RWPE2 (cell line): Measurements from ENCODE around the gene WDR88.

Source experiments
- ATAC-seq: fragments of 200-7000 bp; cut with Tn5 transposase; 3 replicates; pipeline ENCODE4 v1.9.1; 2021; ENCODE audit warnings: low read depth
- DNase-seq: peaks from one replicate; pipeline ENCODE4 v3.0.0-alpha.2; 2020; ENCODE audit warnings: low spot score
- H3K27ac ChIP-seq: fragments of 450-650 bp; 2 replicates; pipeline ENCODE4 v1.5.1; 2017; ENCODE audit warnings: mild to moderate bottlenecking; ENCODE audit not compliant: poor library complexity, severe bottlenecking
- H3K27me3 ChIP-seq: fragments of 250-450 bp; sonication (Bioruptor Pico); 2 replicates; pipeline ENCODE4 v1.5.1; 2021; ENCODE audit warnings: mild to moderate bottlenecking, moderate library complexity; ENCODE audit not compliant: insufficient read depth, poor library complexity, severe bottlenecking
- H3K36me3 ChIP-seq: fragments of 250-450 bp; sonication (Bioruptor Pico); 2 replicates; pipeline ENCODE4 v1.5.1; 2020; ENCODE audit warnings: low read depth, mild to moderate bottlenecking, moderate library complexity
- H3K4me1 ChIP-seq: fragments of 250-450 bp; sonication (Bioruptor Pico); 2 replicates; pipeline ENCODE4 v1.5.1; 2021; ENCODE audit warnings: mild to moderate bottlenecking, moderate library complexity; ENCODE audit not compliant: insufficient read depth, poor library complexity, severe bottlenecking
- H3K4me3 ChIP-seq: fragments of 250-450 bp; sonication (Bioruptor Pico); 2 replicates; pipeline ENCODE4 v1.5.1; 2021; ENCODE audit warnings: mild to moderate bottlenecking, moderate library complexity; ENCODE audit not compliant: severe bottlenecking
- H3K9me3 ChIP-seq: fragments of 250-450 bp; sonication (Bioruptor Pico); 2 replicates; pipeline ENCODE4 v1.5.1; 2021; ENCODE audit warnings: mild to moderate bottlenecking, moderate library complexity; ENCODE audit not compliant: severe bottlenecking
- TF ChIP-seq, protein P1 (sequence below): fragments of 450-650 bp; IDR thresholded peaks from one replicate; pipeline ENCODE4 v1.5.1; 2017; ENCODE audit warnings: mild to moderate bottlenecking, moderate library complexity; ENCODE audit not compliant: poor library complexity, severe bottlenecking

WDR88 gene

DNA sequence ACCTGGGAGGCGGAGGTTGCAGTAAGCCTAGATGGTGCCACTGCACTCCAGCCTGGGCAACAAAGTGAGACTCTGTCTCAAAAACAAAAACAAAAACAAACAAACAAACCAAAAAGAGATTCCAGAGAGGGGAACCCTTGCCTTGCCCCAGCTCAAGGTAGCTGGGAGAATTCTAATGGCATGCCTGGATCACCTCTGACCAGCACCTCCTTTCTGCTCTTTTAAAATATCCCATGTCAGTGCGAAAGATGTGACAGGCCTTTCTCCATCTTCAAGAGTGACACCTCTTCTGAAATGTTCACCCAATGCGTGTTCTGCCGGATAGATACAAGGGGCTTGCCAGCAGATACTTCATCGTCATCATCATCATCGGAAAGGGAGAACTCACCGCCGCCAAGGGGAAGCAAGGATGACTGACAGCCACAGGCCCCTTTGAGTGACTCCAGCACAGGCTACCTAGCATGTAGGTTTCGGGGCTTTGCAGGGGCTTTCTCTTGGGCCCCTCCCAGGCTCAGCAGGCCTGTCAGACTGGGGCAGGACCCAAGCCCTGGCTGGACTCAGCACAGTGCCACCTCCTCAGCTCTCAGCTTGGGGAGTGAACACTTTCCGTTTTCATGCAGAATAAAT, 43.4 kb downstream of the WDR88 start:
- H3K4me3 ChIP-seq, result no peak overlapping the region
- no peak overlapping the region for H3K27ac ChIP-seq
- DNase-seq (no peak), ATAC-seq (no peak)
- H3K9me3 ChIP-seq, result no peaks in the 10 kb centered on the region
- H3K36me3 ChIP-seq, result no peaks in the 10 kb centered on the region
- H3K4me1 ChIP-seq, result peaks cover 5% of the 10 kb centered on the region
- TF ChIP-seq, protein P1, sequence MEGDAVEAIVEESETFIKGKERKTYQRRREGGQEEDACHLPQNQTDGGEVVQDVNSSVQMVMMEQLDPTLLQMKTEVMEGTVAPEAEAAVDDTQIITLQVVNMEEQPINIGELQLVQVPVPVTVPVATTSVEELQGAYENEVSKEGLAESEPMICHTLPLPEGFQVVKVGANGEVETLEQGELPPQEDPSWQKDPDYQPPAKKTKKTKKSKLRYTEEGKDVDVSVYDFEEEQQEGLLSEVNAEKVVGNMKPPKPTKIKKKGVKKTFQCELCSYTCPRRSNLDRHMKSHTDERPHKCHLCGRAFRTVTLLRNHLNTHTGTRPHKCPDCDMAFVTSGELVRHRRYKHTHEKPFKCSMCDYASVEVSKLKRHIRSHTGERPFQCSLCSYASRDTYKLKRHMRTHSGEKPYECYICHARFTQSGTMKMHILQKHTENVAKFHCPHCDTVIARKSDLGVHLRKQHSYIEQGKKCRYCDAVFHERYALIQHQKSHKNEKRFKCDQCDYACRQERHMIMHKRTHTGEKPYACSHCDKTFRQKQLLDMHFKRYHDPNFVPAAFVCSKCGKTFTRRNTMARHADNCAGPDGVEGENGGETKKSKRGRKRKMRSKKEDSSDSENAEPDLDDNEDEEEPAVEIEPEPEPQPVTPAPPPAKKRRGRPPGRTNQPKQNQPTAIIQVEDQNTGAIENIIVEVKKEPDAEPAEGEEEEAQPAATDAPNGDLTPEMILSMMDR, result no peak
- H3K27me3 ChIP-seq, result no peaks in the 10 kb centered on the region

DNA sequence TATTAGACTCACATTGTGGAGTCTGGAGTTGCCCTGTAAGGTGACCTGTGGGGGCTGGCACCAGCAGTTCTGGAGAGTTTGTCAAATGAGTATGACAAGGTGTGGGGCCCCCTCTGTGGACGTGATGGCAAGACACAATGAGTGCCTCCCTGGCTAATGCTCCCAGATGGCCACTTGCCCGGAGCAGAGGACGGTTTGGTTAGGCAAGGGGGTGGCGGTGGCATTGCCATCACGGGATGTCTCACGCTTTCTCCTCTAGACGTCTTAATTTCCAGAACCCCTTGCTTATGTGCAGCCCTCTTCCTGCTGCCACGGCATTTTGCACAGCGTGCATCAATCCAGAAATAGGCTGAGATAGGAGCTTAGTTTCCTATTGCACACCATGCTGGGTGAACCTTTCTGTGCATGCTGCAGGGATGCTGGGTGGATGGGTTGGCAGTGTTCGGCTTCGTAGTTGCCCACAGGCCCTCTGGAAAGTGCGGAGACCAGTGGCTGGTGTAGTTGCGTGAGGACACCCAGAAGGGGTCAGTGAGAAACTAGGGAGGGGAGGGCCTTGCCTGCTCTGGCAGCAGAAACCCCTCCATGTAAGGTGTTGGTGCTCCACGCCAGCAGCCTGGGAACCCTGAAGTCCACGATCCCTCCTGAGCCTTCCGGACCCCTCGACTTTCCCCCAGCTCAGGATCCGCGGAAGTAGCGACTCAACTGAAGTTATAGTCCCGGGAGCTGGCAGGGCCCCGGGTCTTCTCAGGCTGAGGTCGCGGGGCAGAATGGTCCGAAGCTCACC, 44.2 kb downstream of the WDR88 start:
- Histone ChIP-seq H3K27me3 (no peaks in the 10 kb centered on the region), H3K9me3 (no peaks in the 10 kb centered on the region), H3K4me1 (peaks cover 5% of the 10 kb centered on the region), H3K4me3 (peak overlapping the region; percentile 61), H3K36me3 (no peaks in the 10 kb centered on the region), H3K27ac (peak overlapping the region; percentile 43)
- DNase-seq (no peak), ATAC-seq (peak; percentile 2; the same call in 2 of the 3 replicates)
- TF ChIP-seq, protein P1, result peak; percentile 5

DNA sequence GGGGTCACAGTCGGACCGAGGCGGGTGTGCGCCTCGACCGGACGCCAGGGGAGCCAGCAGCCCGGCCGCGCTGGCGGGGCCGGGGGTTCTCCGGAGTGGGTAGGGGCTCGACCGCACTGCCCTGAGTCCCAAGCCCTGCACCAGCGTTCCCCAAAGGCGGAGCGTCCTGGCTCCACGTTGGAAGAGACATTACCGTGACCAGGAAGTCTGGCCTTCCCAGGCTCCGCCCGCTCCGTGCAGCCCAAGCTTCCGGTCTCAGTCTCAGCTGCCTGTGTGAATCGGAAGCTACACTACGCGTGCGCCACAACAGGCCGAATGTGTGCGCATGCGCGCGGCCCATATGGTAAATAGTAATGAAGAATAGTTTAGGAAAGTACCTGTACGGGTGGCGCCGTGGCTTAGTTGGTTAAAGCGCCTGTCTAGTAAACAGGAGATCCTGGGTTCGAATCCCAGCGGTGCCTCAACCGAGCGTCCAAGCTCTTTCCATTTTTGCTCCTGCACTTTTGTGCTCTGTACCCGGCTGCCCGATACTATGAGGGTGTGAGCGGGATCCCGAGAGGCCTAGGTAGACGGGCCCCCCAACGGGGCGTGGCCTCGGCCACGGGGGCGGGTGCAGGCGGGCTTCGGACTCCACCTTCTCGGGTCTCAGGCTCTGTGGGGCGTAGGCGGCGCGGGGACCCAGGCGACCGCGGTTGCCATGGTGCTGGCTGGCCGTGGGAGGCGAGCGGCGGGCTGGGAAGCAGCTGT, 44.9 kb downstream of the WDR88 start:
- ATAC-seq, result peak; percentile 93
- no peaks in the 10 kb centered on the region for H3K27me3 ChIP-seq
- TF ChIP-seq, protein P1, result no peak
- DNase-seq, result peak; percentile 97
- H3K4me1 ChIP-seq, result peaks cover under 1% of the 10 kb centered on the region
- peak overlapping the region; percentile 61 for H3K4me3 ChIP-seq
- H3K27ac ChIP-seq, result peak overlapping the region; percentile 43
- H3K36me3 ChIP-seq, result no peaks in the 10 kb centered on the region
- H3K9me3 ChIP-seq, result no peaks in the 10 kb centered on the region

DNA sequence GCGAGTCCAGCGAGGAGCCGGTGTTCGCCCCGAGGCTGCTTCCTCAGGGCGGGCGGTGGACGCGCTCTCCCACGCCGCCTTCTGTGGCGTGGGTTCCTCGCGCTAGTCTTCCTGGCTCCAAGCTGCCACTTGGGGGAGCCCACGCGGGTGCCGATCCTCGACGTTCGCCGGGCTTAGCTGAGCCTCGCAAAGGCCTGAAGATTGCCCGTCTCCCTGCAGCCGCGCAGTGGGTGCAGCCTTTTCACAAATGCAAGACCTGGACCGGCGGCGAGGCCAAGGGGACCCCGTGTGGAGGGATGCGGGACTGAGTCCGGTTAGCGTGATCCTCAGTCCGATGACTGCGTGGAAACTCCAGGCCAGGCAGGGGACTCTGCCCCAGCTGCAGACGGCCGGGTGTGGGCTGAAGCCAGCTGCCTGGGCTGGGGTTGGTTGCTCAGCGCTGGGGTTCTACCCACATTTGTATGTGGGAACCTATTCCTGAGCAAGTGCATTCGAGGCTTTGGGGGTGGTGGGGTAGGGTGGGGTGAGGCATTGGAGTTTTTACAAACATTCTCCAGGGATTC, 45.6 kb downstream of the WDR88 start:
- Histone ChIP-seq H3K4me3 (peak overlapping the region; percentile 61), H3K4me1 (no peaks in the 10 kb centered on the region), H3K36me3 (no peaks in the 10 kb centered on the region), H3K27me3 (no peaks in the 10 kb centered on the region), H3K9me3 (no peaks in the 10 kb centered on the region), H3K27ac (no peak overlapping the region)
- ATAC-seq (peak; percentile 32), DNase-seq (no peak)
- TF ChIP-seq, protein P1, result peak; percentile 54
